GM18861 (cell line): ENCODE measurements around the gene RBBP5.

Experiments used
- ATAC-seq: cut with Tn5 transposase; IDR thresholded peaks from one replicate; pipeline ENCODE4 v1.9.1; 2021; ENCODE audit not compliant: unreplicated experiment

Gene RBBP5

DNA sequence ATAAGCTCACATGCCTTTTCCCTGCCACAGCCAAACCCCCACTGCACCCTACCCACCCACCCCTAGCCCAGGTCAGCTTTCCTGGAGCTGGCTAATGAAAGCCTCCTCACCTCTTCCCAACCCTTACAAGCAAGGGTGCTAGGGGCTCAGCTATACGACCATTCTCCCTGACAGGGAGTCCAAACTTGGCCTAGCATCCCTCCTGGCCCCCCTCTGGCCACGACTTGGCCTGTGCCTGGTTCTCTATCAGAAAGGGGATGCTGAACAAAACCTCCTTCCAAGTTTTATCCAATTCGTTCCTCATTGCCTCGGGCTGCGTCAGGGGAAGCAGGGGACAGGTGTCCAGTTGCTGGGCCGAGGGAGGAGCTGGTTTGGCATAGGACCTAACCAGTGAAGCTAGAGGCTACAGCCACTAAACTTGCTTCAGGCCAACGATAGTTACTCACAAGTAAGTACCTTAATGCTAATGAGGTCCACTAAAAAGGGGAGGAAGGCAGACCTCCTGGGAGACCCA, 46.1 kb downstream of the RBBP5 start:
- no peak for ATAC-seq

DNA sequence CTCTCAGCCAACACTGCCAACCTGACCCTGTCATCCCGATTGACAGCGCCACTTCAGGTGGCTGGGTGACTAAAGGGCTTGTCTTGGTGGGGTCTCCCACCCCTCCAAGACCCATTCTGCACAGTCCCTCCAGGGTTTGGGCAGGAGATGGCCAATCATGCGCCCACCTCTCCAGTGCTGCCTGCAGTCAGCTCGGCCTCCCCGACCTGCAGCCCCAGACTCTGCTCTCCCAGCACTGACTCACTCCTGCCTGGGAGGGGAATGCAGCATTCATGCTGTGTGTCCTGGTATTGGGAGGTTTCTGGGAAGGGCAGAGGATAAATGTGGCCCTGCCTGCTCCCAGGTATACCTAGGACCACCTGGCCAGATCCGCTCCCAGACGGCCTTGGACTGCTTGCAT, 47.3 kb downstream of the RBBP5 start:
- ATAC-seq: no peak

DNA sequence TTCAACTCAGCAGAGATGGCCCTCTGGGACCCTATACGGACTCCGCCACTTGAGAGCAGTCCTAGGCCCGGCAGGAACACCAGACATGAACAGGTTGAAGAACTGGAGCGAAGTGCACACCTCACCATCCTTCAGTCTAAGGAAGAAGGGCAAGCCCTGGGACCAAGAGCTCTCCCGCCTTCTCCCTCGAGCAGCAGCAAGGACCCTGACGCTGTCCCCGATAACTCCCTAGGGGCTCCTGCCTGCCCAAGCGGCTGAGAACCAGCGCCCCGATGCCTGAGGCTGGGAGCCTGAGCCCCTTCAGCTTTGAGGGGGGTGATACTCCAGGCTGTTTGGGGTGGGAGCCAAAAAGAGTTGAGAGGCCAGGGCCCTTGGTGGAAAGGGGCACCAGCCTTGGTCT, 47.7 kb downstream of the RBBP5 start:
- ATAC-seq: no peak

DNA sequence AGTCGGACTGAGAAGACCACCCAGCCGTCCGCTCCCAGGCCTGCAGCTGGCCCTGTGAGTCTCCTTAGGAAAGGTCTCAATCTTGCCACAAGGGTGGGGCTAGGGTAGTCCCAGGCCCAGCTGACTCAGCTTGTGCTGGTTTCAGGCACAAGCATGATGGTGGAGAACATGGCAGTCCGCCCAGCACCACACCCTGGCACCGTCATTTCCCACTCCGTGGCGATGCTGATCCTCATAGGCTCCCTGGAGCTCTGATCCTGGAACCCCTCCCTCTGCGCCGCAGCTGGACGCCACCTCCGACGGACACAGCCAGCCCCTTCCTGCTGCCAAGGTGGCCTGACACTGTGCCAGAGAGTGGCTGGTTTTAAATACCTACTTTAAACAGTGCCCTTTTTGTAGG, 48.3 kb downstream of the RBBP5 start:
- ATAC-seq: no peak

DNA sequence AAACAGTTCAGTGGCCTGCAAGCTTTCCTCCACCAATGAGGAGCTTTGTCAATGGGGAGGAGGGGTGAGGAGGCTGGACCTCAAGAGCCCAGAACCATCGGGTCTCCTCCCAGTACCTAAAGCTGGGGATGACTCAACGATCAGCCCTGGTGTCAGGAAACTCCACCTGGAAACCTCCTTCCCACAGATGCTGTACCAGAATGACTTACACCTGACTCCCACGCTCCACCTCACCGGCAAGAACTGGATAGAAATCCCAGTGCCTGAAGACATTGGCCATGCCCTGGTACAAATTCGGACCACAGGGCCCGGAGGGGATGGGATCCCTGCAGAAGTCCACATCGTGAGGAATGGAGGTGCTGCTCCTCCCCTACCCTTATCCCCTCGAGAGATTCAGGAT, 48.9 kb downstream of the RBBP5 start:
- no peak for ATAC-seq

DNA sequence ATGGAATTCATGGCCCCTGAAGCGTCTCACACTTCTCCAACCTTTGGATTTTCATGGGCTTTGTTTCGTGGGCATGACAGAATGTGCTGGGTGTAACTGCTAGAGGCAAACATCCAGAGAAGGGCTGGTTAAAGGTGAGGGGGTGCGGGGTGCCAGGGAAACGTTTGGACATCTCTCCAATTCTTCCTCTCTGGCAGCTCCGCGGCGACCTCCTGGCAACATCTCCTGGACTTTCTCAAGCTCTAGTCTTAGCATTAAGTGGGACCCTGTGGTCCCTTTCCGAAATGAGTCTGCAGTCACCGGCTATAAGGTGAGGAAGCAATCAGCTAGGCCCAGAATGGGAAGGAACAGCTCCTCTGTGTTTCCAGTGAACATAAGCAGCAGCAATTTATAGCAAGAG, 49.5 kb downstream of the RBBP5 start:
- no peak for ATAC-seq

DNA sequence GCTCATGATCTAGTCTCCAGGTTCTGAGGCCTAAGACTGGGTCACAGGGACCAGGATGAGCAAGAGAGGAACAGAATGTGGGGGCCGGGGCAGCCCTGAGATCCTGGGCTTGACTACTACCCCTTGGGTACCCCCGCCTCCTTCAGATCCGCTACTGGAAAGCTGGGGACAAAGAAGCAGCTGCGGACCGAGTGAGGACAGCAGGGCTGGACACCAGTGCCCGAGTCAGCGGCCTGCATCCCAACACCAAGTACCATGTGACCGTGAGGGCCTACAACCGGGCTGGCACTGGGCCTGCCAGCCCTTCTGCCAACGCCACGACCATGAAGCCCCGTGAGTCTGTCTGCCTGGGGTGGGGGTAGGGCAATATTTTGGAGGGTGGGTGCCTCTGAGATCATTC, 50.0 kb downstream of the RBBP5 start:
- no peak for ATAC-seq

DNA sequence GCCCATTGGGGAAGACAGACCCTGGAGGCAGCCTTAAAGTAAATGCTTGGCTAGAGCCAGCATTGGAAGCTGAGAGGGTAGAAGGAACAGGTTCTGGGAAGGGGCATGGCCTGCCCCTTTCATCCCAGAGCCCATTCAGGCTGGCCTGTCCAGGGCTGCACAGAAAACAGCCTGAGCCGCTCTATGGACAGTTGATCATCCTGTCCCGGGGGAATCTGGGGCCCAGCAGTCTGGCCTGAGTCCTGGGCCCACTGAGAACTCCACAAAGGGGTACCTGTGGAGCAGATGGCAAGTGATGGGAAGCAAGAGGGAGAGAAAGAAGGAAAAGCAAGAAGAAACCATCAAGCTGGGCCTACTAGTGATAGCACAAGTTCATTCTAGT, 50.8 kb downstream of the RBBP5 start:
- ATAC-seq: no peak

DNA sequence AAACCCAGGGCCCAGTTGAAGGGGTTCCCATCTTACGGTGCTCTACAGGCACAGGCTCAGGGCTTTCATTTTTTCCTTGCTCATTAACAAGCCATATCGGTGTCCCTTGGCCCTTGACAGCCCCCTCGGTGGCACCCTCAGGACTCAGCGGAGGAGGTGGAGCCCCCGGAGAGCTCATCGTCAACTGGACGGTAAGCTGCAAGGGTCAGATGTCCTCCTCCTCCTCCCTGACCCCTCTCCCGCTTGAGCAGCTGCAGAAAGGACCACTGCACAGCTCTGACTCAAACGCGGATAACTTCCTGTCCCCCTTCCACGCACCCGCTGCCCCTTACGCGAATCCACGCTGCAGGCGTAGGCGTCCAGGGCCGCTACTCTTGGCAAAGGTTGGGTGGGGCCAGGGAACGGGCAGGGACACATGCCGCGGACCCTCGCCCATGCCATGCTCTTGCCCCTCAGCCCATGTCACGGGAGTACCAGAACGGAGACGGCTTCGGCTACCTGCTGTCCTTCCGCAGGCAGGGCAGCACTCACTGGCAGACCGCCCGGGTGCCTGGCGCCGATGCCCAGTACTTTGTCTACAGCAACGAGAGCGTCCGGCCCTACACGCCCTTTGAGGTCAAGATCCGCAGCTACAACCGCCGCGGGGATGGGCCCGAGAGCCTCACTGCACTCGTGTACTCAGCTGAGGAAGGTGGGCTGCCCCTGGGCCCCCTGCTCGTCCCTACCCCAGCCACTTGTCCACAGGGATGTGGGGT, 52.2 kb downstream of the RBBP5 start:
- ATAC-seq: no peak

DNA sequence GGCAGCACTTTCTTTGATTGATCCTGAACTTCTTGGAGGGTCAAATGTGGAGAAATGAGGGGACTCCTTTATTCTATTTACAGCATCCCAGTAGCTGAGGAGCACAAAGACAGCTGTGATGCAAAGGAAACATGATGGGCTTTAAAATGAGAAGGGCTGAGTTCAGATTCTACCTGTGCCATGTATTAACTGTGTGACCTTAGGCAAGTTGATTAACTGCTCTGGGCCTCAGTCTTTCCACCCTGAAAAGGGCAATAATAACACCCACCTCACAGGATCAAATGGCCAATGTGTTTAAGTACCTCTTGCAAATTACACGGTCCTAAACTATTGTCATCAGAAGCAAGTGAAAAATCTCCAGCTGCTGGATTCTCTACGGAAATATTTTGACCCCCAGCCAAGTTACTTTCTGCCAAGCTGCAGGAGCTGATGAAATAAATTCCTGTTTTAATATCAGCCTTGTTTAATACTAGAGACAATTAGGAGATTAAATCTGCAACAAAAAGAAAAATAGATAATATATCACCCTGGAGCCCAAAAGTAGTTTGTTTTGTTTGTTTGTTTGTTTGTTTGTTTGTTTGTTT, 53.2 kb downstream of the RBBP5 start:
- ATAC-seq: no peak

DNA sequence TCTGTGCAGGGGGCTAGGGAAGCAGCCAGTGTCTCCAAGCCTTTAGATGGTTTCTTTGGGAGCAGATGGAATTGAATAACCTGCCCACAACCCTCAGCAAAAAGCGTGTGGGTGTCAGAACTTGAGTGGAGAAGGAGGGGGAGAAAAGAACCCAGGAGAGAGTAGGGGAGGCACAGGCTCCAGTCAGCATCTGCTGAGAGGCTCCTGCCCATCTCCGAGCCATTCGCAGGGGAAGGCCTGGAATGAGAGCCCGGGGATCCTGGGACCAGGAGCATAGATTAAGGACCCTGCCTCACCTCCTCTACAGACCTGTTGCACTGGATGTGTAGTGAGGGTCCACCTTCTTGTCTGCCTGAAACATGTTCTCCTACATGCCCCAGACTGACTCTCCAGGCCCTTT, 53.8 kb downstream of the RBBP5 start:
- ATAC-seq: no peak

DNA sequence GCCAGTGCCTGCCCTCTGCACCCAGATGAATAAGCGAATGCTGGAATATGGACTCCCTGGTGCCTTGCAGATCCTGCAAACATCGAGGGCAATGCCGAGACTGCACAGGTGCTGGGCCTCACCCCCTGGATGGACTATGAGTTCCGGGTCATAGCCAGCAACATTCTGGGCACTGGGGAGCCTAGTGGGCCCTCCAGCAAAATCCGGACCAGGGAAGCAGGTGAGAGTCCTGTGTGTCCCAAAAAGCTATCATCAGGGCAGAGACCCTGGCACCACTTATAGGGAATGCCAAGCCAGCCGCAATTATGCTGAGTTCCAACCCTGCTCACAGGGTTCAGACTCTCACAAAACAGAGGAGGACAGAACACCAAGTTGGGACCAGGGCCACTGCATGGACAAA, 54.7 kb downstream of the RBBP5 start:
- no peak for ATAC-seq

DNA sequence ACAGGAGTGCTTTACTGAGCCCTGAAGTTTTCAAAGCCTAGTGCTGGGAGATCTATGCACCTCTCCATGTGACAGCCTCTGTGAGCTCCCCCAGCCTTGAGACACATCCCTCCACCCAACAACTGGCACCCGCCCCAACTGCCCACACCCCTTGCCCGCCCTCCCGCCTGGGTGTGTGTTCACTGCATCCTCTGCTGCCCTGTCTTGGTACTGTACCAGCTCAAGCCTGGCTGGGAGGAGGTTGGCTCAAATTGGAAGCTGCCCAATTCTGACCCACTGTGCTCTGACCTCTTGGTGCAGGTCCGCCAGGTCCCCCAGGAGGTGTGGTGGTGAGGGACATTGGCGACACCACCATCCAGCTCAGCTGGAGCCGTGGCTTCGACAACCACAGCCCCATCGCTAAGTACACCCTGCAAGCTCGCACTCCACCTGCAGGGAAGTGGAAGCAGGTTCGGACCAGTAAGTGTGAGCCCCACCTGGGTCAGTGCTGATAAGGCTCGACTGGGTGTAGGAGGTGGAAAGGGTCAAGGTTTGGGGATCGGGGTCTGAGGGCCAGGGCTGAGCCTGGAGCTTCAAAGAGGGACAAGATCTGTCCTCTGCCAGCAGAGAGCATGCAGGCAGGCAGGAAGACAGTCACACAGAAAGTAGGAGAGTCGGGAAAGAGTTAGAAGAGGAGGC, 55.5 kb downstream of the RBBP5 start:
- ATAC-seq: no peak

DNA sequence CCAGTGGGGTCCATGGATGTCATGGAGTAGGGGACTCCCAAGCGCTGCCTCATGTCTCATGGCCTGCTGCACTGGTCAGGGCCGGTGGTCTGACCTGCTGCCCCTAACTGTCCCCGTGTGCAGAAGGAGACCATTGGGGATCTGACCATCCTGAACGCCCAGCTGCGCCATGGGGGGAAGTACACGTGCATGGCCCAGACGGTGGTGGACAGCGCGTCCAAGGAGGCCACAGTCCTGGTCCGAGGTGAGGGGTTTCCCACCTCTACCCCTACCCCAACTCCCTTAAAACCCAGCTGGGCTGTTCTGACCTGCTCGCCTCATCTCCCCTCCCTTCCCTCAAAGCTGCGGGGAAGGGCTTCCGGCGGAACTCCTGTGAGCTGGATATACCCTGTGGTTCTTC, 56.1 kb downstream of the RBBP5 start:
- no peak for ATAC-seq

DNA sequence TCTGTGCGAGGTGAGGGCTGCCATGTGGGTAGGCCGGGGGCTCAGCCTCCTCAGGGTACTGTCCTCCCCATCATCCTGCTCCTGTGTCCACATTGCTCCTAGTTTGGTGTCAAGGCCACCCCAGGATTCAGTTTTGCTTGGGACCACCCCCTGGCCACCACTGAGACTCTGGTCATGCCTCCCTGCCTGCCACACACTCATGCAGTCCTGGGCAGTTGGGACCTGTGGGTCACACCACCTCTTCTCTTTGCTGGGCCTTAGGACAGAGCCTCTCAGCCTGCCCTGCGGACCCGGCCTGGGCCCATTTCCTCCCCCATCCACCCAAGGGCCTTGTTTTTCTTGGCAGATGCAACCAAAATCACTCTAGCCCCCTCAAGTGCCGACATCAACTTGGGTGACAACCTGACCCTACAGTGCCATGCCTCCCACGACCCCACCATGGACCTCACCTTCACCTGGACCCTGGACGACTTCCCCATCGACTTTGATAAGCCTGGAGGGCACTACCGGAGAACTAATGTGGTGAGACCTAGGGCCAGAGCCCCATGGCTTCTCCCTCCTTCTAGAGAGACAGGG, 56.9 kb downstream of the RBBP5 start:
- no peak for ATAC-seq

DNA sequence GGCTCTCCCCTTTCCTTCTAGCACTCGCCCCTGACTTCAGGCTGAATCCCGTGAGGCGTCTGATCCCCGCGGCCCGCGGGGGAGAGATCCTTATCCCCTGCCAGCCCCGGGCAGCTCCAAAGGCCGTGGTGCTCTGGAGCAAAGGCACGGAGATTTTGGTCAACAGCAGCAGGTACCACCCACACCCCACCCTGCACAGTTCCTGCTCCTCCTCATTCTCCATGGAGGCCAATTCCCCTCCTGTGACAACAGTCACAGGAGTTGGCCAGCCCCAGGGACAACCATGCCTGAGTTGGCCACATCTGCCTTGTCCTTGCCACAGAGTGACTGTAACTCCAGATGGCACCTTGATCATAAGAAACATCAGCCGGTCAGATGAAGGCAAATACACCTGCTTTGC, 57.5 kb downstream of the RBBP5 start:
- ATAC-seq: no peak

DNA sequence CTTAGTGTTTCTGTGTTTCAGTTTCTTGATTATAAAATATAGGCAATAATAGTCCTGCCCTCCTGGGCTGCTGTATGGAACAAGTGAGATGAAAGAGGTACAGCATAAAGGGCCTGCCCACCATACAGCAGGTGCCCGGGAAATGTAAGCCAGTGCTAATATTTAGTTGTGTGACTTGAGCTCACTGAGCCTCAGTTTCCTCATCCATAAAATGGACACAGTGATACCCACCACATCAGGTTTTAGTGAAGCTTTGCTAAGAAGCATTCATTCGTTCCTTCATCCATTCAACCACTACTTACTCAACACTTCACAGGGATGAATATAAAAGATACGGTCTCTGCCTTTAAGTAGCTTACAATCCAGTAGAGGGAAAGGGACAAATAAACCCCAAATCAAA, 58.9 kb downstream of the RBBP5 start:
- ATAC-seq: no peak

DNA sequence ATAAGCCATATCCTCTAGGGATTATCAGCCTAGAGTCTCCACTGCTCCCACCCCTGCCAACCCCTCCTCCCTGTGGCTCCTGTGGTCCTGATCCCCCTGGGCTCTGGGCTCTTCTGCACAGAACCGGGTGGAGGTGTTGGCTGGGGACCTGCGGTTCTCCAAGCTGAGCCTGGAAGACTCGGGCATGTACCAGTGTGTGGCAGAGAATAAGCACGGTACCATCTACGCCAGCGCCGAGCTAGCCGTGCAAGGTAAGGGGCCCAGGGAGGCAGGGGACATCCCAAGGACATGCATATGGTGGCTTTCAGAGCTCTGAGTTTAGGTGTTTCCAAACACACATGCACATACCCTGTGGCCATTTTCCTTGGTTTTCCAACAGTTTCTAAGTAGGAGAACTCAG, 59.5 kb downstream of the RBBP5 start:
- ATAC-seq: no peak

DNA sequence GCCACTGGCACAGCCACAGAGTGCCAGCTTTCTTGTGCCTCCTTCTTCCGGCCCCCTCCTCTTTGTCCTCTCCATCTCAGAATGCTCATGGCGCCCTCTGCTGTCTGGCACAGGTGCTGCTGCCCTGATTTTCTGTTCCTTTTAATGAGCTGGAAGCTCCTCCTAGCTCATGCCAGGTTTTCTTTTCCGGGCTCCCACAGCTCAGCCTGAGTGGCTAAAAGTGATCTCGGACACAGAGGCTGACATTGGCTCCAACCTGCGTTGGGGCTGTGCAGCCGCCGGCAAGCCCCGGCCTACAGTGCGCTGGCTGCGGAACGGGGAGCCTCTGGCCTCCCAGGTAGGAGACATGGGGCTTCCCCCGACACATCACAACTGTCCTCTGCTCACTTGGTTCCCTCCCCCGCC, 60.1 kb downstream of the RBBP5 start:
- ATAC-seq: no peak

DNA sequence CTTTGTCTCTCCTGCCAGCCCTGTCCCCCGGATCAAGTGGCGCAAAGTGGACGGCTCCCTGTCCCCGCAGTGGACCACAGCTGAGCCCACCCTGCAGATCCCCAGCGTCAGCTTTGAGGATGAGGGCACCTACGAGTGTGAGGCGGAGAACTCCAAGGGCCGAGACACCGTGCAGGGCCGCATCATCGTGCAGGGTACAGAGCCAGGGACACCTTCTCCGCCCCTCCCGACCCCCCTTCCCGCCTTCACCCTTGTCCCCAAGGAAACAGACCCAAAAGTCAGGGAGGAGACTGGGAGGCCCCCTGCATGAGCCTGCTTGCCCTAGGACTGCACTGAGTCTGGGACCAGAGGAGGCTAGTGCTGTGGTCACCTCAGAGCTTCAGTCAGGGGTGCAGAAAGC, 60.6 kb downstream of the RBBP5 start:
- ATAC-seq: no peak

DNA sequence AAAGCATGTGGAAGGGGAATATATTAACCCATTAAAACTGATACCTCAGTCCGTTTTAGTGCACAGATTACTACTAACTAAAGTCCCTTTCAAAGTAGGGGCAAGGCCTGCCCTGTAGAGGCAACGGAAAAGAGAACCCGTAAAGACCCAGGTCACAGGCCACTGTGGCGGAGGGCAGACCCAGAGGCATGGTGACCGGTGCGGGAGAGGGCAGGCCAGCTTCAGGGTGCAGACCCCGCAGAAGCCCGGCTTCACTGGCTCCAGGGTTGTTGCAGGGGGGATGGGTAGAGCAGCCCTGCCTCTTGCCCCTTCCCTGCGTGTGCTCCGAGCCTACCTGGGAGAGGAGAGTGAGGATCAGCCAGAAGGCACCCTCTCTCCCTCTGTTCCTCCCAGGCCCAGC, 61.0 kb downstream of the RBBP5 start:
- no peak for ATAC-seq

DNA sequence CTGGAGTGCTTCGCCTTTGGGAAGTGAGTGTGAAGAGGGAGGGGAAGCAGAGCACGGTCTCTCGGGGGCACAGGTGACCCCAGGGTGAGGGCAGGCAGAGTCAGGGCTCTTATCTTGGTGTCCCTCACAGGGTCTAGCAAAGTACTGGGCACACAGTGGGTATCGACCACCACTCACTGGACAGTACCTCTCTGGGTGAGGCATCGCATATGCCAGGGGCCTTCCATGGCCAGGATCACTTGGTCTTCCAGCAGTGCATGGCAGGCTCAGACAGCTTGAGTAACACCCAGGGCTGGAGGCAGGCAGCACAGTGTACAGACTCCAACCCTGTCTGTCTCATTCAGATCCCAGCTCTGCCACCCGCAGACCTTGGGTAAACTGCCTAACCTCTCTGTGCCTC, 62.1 kb downstream of the RBBP5 start:
- ATAC-seq: no peak
